ENCODE results near the gene FGF18. TPM values are rescaled to one million over a fixed set of nuclear protein-coding genes. Genes with fewer than 3 reads are reported as not detected.

Gene FGF18
- total and polyA plus RNA-seq, 4 donors = 1.8 to 3.4 (median 2.5) TPM

GRCh38 chr5:171438738-171439137 lies 19.3 kb downstream of the FGF18 start:
- ATAC-seq (ENCODE audit: insufficient read depth, low FRiP score) (no peak), DNase-seq (no peak)
- Histone ChIP-seq H3K4me1 (ENCODE audit: control insufficient read depth in 5 of 5, insufficient read depth in 5 of 5, low read length in 5 of 5) (peaks cover 0 to 17% (median 0%) of the 10 kb centered on the region in 5 donors), H3K27ac (ENCODE audit: low read depth in 1 of 2, low read length in 1 of 2) (peak overlapping the region in 1 of 2 donors; percentile 37), H3K36me3 (ENCODE audit: control insufficient read depth in 4 of 4, insufficient read depth in 4 of 4, low read length in 4 of 4) (no peaks in the 10 kb centered on the region), H3K4me3 (no peak overlapping the region), H3K27me3 (ENCODE audit: control insufficient read depth in 3 of 3, insufficient read depth in 3 of 3, low read length in 2 of 3) (no peaks in the 10 kb centered on the region), H3K9me3 (ENCODE audit: control insufficient read depth in 4 of 4, insufficient read depth in 3 of 4, low read length in 3 of 4) (no peaks in the 10 kb centered on the region), H3K9ac (ENCODE audit: insufficient read depth in 1 of 2, low read length in 2 of 2) (no peak overlapping the region)
- WGBS, 2 donors = 78 to 79% methylated on average over 4 of the region's 4 CpGs
- TF ChIP-seq, protein P1, sequence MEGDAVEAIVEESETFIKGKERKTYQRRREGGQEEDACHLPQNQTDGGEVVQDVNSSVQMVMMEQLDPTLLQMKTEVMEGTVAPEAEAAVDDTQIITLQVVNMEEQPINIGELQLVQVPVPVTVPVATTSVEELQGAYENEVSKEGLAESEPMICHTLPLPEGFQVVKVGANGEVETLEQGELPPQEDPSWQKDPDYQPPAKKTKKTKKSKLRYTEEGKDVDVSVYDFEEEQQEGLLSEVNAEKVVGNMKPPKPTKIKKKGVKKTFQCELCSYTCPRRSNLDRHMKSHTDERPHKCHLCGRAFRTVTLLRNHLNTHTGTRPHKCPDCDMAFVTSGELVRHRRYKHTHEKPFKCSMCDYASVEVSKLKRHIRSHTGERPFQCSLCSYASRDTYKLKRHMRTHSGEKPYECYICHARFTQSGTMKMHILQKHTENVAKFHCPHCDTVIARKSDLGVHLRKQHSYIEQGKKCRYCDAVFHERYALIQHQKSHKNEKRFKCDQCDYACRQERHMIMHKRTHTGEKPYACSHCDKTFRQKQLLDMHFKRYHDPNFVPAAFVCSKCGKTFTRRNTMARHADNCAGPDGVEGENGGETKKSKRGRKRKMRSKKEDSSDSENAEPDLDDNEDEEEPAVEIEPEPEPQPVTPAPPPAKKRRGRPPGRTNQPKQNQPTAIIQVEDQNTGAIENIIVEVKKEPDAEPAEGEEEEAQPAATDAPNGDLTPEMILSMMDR (IDR thresholded peaks at IDR 0.05; ENCODE audit: control extremely low read depth, extremely low read depth) = no peak

DNA sequence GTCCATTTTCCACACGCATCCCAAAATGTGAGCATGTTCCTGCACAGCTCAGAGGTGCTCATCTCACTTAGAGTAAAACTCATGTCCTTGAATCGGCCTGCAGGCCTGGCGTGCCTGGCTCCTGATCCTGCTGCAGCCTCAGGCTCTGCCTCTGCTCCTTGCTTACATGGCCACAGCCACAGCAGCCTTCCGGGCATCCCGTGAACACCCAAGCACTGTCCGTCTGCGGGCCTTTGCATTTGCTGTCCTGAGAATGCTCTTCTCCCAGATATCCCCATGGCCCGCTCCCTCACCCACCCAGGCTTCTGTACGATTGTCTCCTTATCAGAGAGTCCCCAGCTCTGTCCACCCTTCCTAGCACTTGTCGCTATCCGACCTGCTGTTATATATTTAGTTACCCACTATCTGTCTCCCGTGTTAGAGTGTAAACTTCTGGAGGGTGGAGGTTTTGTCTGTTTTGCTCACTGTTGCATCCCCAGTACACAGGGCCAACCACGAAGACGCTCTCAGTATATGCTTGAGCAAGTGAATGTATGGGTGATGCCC lies 21.9 kb downstream of the FGF18 start:
- Histone ChIP-seq H3K9ac (ENCODE audit: insufficient read depth in 1 of 2, low read length in 2 of 2) (no peak overlapping the region), H3K4me1 (ENCODE audit: control insufficient read depth in 5 of 5, insufficient read depth in 5 of 5, low read length in 5 of 5) (peaks cover 0 to 17% (median 0%) of the 10 kb centered on the region in 5 donors), H3K4me3 (no peak overlapping the region), H3K36me3 (ENCODE audit: control insufficient read depth in 4 of 4, insufficient read depth in 4 of 4, low read length in 4 of 4) (no peaks in the 10 kb centered on the region), H3K9me3 (ENCODE audit: control insufficient read depth in 4 of 4, insufficient read depth in 3 of 4, low read length in 3 of 4) (no peaks in the 10 kb centered on the region), H3K27ac (ENCODE audit: low read depth in 1 of 2, low read length in 1 of 2) (peak overlapping the region in 1 of 2 donors; percentile 41), H3K27me3 (ENCODE audit: control insufficient read depth in 3 of 3, insufficient read depth in 3 of 3, low read length in 2 of 3) (no peaks in the 10 kb centered on the region)
- TF ChIP-seq, protein P1 (IDR thresholded peaks at IDR 0.05; ENCODE audit: control extremely low read depth, extremely low read depth) = no peak
- WGBS, 2 donors = 91 to 92% methylated on average over 14 of the region's 14 CpGs
- ATAC-seq (ENCODE audit: insufficient read depth, low FRiP score) (no peak), DNase-seq (no peak)

DNA sequence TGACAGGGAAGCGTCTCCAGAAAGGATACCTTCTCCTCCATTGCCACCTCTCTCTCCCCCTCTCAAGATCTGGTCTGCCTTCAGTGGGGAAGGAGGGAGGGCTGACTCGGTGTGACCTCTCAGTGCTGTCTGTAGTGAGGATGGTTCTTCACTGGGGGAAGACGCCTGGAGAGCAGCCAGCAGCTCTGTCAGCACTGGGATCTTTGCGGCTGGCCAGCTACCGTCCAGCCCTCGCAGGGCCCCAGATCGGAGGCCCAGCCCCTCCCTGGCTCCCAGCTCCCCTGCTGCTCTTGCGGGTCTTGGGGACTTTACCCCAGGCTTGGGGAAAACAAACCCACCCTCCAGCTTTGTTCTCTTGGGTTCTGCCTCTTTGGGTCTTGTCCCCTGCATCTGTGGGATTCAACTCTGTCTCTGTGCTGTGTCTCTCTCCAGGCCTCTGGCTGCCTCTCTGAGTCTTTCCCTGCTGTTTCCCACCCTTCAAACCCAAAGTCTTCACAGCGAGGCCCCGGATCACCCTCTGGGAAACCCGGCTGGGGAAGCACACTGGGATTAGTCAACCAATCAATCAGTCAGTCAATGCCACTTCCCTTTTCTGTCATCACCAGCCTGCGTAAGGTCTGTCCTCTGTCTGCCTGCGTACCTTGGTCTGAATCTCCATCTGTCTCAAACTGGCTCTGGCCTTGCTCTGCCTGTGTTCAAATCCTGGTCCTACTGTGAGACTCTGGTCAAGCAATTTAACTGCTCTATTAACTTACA lies 23.0 kb downstream of the FGF18 start:
- H3K36me3 ChIP-seq (ENCODE audit: control insufficient read depth in 4 of 4, insufficient read depth in 4 of 4, low read length in 4 of 4) = no peaks in the 10 kb centered on the region
- ATAC-seq (ENCODE audit: insufficient read depth, low FRiP score) = no peak
- no peak overlapping the region for H3K27ac ChIP-seq (ENCODE audit: low read depth in 1 of 2, low read length in 1 of 2)
- H3K4me1 ChIP-seq (ENCODE audit: control insufficient read depth in 5 of 5, insufficient read depth in 5 of 5, low read length in 5 of 5) = peaks cover 0 to 11% (median 0%) of the 10 kb centered on the region in 5 donors
- peak overlapping the region in 1 of 2 donors; percentile 9 for H3K9ac ChIP-seq (ENCODE audit: insufficient read depth in 1 of 2, low read length in 2 of 2)
- DNase-seq = peak; percentile 65 to 78 (median 68)
- H3K9me3 ChIP-seq (ENCODE audit: control insufficient read depth in 4 of 4, insufficient read depth in 3 of 4, low read length in 3 of 4) = no peaks in the 10 kb centered on the region
- 59 to 62% methylated on average over 13 of the region's 13 CpGs for WGBS, 2 donors
- no peak overlapping the region for H3K4me3 ChIP-seq
- TF ChIP-seq, protein P1 (IDR thresholded peaks at IDR 0.05; ENCODE audit: control extremely low read depth, extremely low read depth) = no peak
- no peaks in the 10 kb centered on the region for H3K27me3 ChIP-seq (ENCODE audit: control insufficient read depth in 3 of 3, insufficient read depth in 3 of 3, low read length in 2 of 3)

Measured in lung (tissue), 12 donors.